Colonic mucosa (tissue), 4 donors: ENCODE results near the gene CCDC159. TPM values are rescaled to one million over a fixed set of nuclear protein-coding genes. Genes with fewer than 3 reads are reported as not detected.
"Not testable (repeated sequence)": the region's sequence is repeated elsewhere in the genome, so short reads cannot be mapped to it uniquely, and the experiment has no call there.

Experiments
- DNase-seq: peaks from one replicate; pipeline ENCODE4 v3.0.0-alpha.2; 2020
- H3K27ac ChIP-seq: fragments of 200-600 bp; one replicate; pipeline ENCODE4 v1.8.0; 2021
- H3K27me3 ChIP-seq: fragments of 200-600 bp; one replicate; pipeline ENCODE4 v1.8.0; 2021
- H3K36me3 ChIP-seq: fragments of 200-600 bp; one replicate; pipeline ENCODE4 v1.8.0; 2021
- H3K4me1 ChIP-seq: fragments of 200-600 bp; one replicate; pipeline ENCODE4 v1.8.0; 2021; ENCODE audit warnings: mild to moderate bottlenecking
- H3K4me3 ChIP-seq: fragments of 200-600 bp; one replicate; pipeline ENCODE4 v1.8.0; 2021
- H3K9ac ChIP-seq, 2 donors: one replicate each; pipeline ENCODE4 v1.7.0; 2013; ENCODE audit warnings: control low read depth in 2 of 2, low read depth in 2 of 2, low read length in 2 of 2
- H3K9me3 ChIP-seq: fragments of 200-600 bp; one replicate; pipeline ENCODE4 v1.8.0; 2021
- intact Hi-C: fragments of 100-400 bp; cut with DNase I; formaldehyde crosslinking; loops from one replicate; pipeline ENCODE4 v1.14.1; 2022
- total RNA-seq, 2 donors: library from RNA; stranded (reverse); fragmentation: NEBNext Ultra II Directional in 1 of 2; extraction: Animal tissue kit (Norgen Biotek cat#: 25700) in 1 of 2; gene quantifications; one replicate each; pipeline ENCODE4 v1.2.1, GENCODE V29; 2021
- TF ChIP-seq, protein P1 (sequence below): fragments of 200-600 bp; IDR thresholded peaks from one replicate; pipeline ENCODE4 v1.8.0; 2022; ENCODE audit warnings: antibody characterized with exemption, mild to moderate bottlenecking
- donor health status: healthy.
- donor health status: DM: no; HTN: no; CAD: no.
- donor health status: DM: no; HTN: no; CAD: no.

Gene CCDC159
- total RNA-seq, 2 donors from 2014 or later, result 17.4 to 21.4 TPM

DNA sequence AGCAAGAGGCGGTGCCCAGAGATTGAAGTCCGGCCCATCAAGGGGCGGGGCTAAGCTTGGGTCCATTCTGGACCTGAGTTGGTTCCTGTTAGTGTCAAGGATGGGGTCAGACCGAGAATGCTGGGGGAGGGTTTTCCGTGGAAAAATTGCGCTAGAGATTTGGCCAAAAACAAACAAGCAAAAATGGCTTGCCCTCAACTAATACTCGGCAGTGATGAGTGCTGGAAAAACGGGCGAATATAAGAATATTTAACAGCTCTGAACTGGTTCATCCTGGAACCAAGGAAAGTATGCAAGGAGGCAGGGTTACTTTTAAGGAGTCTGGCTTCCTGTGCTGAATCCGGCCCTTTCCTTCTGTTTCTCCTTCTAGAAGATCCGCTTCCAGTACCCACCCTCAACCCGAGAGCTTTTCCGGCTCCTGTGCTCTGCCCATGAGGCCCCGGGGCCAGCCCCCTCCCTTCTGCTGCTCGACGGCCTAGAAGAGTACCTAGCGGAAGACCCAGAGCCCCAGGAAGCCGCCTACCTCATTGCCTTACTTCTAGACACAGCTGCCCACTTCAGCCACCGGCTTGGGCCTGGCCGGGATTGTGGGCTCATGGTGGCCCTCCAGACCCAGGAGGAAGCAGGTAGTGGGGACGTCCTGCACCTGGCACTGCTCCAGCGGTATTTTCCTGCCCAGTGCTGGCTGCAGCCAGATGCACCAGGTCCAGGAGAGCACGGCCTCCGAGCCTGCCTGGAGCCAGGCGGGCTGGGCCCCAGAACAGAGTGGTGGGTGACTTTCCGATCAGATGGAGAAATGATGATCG, 29.0 kb downstream of the CCDC159 start:
- Histone ChIP-seq H3K9ac (peak overlapping the region; percentile 73 to 95), H3K9me3 (no peaks in the 10 kb centered on the region), H3K27ac (peak overlapping the region; percentile 95), H3K27me3 (no peaks in the 10 kb centered on the region), H3K4me1 (peaks cover 7% of the 10 kb centered on the region), H3K36me3 (no peaks in the 10 kb centered on the region), H3K4me3 (peak overlapping the region; percentile 49)
- peak; percentile 65 for DNase-seq
- intact Hi-C loops, result no loop called here
- TF ChIP-seq, protein P1, sequence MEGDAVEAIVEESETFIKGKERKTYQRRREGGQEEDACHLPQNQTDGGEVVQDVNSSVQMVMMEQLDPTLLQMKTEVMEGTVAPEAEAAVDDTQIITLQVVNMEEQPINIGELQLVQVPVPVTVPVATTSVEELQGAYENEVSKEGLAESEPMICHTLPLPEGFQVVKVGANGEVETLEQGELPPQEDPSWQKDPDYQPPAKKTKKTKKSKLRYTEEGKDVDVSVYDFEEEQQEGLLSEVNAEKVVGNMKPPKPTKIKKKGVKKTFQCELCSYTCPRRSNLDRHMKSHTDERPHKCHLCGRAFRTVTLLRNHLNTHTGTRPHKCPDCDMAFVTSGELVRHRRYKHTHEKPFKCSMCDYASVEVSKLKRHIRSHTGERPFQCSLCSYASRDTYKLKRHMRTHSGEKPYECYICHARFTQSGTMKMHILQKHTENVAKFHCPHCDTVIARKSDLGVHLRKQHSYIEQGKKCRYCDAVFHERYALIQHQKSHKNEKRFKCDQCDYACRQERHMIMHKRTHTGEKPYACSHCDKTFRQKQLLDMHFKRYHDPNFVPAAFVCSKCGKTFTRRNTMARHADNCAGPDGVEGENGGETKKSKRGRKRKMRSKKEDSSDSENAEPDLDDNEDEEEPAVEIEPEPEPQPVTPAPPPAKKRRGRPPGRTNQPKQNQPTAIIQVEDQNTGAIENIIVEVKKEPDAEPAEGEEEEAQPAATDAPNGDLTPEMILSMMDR, result no peak

DNA sequence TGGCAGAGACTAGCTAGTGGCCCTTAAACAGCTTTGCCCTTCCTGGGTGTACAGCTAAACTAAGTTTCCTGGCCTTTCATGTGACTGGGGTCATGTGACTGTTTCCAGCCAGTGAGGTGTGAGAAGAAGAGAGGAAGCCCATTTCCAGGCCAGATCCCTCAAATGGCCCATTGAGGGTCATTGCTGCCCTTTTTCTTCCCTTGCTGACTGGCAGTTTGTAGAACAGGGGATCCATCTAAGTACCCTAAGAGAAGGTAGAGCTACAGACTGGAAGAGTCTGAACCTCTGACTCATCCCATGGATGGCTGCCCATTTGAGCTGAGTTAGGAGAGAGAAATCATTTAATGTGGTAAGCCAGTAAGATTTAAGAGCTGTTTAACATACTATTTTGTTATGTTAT, 30.9 kb downstream of the CCDC159 start:
- Histone ChIP-seq H3K9me3 (no peaks in the 10 kb centered on the region), H3K4me3 (no peak overlapping the region), H3K27me3 (no peaks in the 10 kb centered on the region), H3K9ac (no peak overlapping the region), H3K4me1 (peaks cover 10% of the 10 kb centered on the region), H3K27ac (peak overlapping the region; percentile 5), H3K36me3 (no peaks in the 10 kb centered on the region)
- DNase-seq, result no peak
- intact Hi-C loops, result no loop called here
- TF ChIP-seq, protein P1, result no peak

DNA sequence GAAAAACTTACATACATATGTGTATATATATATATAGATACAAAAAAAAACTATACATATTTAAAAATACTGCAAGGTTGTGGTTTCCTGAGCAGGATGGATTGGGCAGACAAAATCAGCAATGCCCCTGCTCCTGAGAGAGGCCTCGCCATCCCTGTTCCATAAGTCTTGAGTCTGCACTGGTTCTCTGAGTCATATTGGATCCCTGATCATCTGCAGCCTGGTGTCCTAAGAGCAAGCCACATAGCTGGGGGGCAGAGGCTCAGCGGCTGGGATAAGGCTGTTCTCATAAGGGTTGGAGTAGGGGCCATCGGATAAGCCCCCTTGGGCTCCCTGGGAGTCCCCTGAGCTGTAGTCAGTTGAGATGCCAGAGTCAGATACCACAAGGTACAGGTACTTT, 31.4 kb downstream of the CCDC159 start:
- TF ChIP-seq, protein P1, result no peak
- no peak overlapping the region for H3K4me3 ChIP-seq
- no peaks in the 10 kb centered on the region for H3K36me3 ChIP-seq
- H3K9ac ChIP-seq, result no peak overlapping the region
- H3K27ac ChIP-seq, result peak overlapping the region; percentile 5
- intact Hi-C loops, result no loop called here
- peaks cover 10% of the 10 kb centered on the region for H3K4me1 ChIP-seq
- no peaks in the 10 kb centered on the region for H3K9me3 ChIP-seq
- DNase-seq, result no peak
- H3K27me3 ChIP-seq, result no peaks in the 10 kb centered on the region

DNA sequence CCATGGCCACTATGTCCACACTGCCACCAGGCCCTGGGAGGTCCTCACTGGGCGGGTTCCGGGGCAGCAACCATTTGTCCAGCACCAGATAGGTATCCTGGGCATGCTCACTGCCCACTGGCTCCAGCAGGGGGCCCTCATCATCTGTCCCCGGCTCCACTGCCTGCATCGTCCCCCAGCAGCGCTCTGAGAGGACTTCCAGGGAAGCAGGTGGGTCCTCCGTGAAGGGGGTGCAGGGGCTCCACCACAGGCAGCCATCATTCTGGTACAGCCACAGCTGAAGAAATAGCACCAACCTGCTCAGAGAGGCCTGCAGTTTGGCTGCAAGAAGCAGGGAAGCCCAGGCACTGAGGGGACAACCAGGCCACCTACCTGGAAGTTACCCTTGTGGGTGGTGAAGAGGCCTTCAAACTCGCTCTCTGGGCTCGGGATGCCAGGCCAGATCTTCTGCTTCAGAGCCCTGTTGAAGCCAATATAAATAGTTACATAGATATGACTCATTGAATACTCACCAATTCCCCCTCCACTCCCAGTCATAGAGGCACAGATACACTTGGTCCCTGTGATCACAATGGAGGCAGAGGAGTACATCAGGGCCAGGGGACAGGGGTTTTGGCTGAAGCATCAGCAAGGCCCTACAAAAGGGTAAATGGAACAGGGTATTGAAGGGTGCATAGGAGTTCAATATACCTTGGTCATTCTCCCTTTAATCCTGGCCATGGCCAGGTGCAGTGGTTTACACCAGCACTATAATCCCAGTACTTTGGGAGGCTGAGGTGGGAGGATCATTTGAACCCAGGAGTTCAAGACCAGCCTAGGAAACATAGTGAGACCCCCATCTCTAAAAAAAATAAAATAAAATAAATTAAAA, 32.2 kb downstream of the CCDC159 start:
- intact Hi-C loops, result no loop called here
- Histone ChIP-seq H3K9me3 (no peaks in the 10 kb centered on the region), H3K36me3 (no peaks in the 10 kb centered on the region), H3K4me1 (peaks cover 15% of the 10 kb centered on the region), H3K4me3 (no peak overlapping the region), H3K9ac (no peak overlapping the region), H3K27ac (no peak overlapping the region), H3K27me3 (no peaks in the 10 kb centered on the region)
- DNase-seq, result peak; percentile 55
- TF ChIP-seq, protein P1, result peak; percentile 48

DNA sequence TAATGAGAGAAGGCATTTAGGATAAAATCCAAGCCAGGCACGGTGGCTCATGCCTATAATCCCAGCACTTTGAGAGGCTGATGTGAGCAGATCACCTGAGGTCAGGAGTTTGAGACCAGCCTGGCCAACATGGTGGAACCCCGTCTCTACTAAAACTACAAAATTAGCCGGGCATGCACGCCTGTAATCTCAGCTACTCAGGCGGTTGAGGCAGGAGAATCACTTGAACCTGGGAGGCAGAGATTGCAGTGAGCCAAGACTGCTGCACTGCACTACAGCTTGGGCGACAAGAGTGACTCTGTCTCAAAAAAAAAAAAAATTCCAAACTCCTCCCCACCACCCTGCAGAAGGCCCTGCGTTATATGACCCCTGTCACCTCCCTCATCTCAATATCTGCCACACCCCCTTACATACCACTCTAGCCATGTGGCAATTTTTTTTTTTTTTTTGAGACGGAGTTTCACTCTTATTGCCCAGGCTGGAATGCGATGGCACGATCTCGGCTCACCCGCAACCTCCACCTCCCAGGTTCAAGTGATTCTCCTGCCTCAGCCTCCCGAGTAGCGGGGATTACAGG, 33.0 kb downstream of the CCDC159 start:
- H3K27me3 ChIP-seq, H3K4me3 ChIP-seq, intact Hi-C loops, H3K9me3 ChIP-seq, H3K36me3 ChIP-seq, H3K9ac ChIP-seq, DNase-seq, H3K27ac ChIP-seq: not testable (repeated sequence)
- H3K4me1 ChIP-seq, result peaks cover 15% of the 10 kb centered on the region
